IPS-20b (cell line): ENCODE results near the gene BHLHA15.

Experiments
- H3K27ac ChIP-seq: one replicate; pipeline ENCODE4 v1.5.1; 2013; ENCODE audit warnings: low read length
- H3K27me3 ChIP-seq: 2 replicates; pipeline ENCODE4 v1.6.1; 2013; ENCODE audit warnings: mild to moderate bottlenecking, low read length, inconsistent platforms; ENCODE audit not compliant: insufficient read depth
- H3K36me3 ChIP-seq: 2 replicates; pipeline ENCODE4 v1.6.1; 2013; ENCODE audit warnings: low read depth, mild to moderate bottlenecking, inconsistent platforms, low read length, moderate library complexity; ENCODE audit not compliant: insufficient read depth
- H3K4me1 ChIP-seq: 2 replicates; pipeline ENCODE4 v1.6.1; 2013; ENCODE audit warnings: mild to moderate bottlenecking, control low read depth, inconsistent platforms, low read length, moderate library complexity; ENCODE audit not compliant: insufficient read depth
- H3K4me3 ChIP-seq: 2 replicates; pipeline ENCODE4 v1.5.1; 2013; ENCODE audit warnings: mild to moderate bottlenecking, low read length, inconsistent platforms
- H3K9ac ChIP-seq: 2 replicates; pipeline ENCODE4 v1.6.1; 2013; ENCODE audit warnings: low read depth, mild to moderate bottlenecking, inconsistent platforms, low read length, moderate library complexity
- H3K9me3 ChIP-seq: 2 replicates; pipeline ENCODE4 v1.6.1; 2013; ENCODE audit warnings: mild to moderate bottlenecking, low read depth, low read length, inconsistent platforms; ENCODE audit not compliant: insufficient read depth

The BHLHA15 gene

DNA sequence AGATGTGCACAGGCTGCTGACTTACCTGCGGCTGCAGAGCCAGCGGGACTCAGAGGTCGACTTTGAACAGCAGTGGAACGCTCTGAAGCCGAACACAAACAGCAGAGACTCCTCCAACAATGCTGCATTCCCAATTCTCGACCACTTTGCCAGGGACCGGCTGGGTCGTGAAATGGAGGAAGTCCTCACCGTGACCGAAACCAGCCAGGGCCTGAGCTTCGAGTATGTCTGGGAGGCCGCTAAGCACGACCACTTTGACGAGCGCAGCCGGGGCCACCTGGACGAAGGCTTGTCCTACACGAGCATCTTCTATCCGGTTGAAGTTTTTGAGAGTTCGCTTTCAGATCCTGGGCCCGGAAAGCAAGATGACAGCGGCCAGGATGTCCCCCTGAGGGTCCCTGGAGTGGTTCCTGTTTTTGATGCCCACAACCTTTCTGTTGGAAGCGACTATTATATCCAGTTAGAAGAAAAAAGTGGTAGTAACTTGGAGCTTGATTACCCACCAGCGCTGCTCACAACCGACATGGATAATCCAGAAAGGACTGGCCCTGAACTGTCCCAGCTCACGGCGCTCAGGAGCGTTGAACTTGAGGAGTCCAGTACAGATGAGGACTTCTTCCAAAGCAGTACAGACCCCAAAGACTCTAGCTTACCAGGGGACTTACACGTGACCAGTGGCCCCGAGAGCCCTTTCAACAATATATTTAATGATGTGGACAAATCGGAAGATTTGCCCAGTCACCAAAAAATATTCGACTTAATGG lies 19.4 kb upstream of the BHLHA15 start:
- Histone ChIP-seq H3K36me3 (peaks cover 65% of the 10 kb centered on the region), H3K9me3 (no peaks in the 10 kb centered on the region), H3K4me1 (no peaks in the 10 kb centered on the region), H3K27me3 (no peaks in the 10 kb centered on the region), H3K9ac (no peak overlapping the region), H3K27ac (no peak overlapping the region), H3K4me3 (no peak overlapping the region)

DNA sequence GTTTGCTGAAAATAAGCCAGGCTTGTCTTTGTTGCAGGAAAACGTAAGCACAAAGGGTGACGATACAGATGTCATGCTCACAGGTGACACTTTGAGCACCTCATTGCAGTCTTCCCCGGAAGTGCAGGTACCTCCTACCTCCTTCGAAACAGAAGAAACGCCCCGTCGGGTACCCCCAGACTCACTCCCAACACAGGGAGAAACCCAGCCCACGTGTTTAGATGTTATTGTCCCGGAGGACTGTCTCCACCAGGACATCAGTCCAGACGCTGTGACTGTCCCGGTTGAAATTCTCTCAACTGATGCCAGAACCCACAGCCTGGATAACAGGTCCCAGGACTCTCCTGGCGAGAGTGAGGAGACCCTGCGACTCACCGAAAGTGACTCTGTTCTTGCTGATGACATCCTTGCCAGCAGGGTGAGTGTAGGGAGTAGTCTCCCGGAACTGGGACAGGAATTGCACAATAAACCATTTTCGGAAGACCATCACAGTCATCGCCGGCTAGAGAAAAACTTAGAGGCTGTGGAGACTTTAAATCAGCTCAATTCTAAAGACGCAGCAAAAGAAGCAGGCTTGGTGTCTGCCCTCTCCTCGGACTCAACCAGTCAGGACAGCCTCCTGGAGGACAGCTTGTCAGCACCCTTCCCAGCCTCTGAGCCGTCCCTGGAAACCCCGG lies 18.3 kb upstream of the BHLHA15 start:
- H3K4me1 ChIP-seq, result no peaks in the 10 kb centered on the region
- no peaks in the 10 kb centered on the region for H3K27me3 ChIP-seq
- H3K4me3 ChIP-seq, result no peak overlapping the region
- no peaks in the 10 kb centered on the region for H3K9me3 ChIP-seq
- no peak overlapping the region for H3K9ac ChIP-seq
- no peak overlapping the region for H3K27ac ChIP-seq
- peaks cover 62% of the 10 kb centered on the region for H3K36me3 ChIP-seq

DNA sequence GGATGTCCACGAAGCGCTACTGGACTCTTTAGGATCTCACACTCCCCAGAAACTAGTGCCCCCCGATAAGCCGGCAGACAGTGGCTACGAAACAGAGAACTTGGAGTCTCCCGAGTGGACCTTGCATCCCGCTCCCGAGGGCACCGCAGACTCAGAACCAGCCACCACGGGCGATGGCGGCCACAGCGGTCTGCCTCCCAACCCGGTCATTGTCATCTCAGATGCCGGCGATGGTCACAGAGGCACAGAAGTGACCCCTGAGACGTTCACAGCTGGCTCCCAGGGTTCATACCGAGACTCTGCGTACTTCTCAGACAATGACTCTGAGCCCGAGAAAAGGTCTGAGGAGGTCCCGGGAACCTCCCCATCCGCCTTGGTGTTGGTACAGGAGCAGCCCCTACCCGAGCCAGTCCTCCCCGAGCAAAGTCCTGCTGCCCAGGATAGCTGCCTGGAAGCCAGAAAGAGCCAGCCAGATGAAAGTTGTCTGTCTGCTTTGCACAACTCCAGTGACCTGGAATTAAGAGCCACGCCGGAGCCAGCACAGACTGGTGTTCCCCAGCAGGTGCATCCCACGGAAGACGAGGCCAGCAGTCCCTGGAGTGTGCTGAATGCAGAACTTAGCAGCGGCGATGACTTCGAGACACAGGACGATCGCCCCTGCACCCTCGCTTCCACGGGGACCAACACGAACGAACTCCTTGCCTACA lies 17.6 kb upstream of the BHLHA15 start:
- H3K4me1 ChIP-seq, result no peaks in the 10 kb centered on the region
- H3K27me3 ChIP-seq, result no peaks in the 10 kb centered on the region
- no peak overlapping the region for H3K27ac ChIP-seq
- no peaks in the 10 kb centered on the region for H3K9me3 ChIP-seq
- H3K36me3 ChIP-seq, result peaks cover 61% of the 10 kb centered on the region
- no peak overlapping the region for H3K4me3 ChIP-seq
- H3K9ac ChIP-seq, result no peak overlapping the region

DNA sequence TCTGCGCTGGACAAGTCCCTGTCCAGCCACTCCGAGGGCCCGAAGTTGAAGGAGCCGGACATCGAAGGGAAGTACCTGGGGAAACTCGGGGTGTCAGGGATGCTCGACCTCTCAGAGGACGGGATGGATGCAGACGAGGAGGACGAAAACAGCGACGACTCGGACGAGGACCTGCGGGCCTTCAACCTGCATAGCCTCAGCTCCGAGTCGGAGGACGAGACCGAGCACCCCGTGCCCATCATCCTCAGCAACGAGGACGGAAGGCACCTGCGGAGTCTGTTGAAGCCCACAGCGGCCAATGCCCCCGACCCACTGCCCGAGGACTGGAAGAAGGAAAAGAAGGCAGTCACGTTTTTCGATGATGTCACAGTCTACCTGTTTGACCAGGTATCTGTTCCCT lies 17.1 kb upstream of the BHLHA15 start:
- no peaks in the 10 kb centered on the region for H3K4me1 ChIP-seq
- no peaks in the 10 kb centered on the region for H3K9me3 ChIP-seq
- H3K27ac ChIP-seq, result no peak overlapping the region
- no peak overlapping the region for H3K9ac ChIP-seq
- no peak overlapping the region for H3K4me3 ChIP-seq
- H3K27me3 ChIP-seq, result no peaks in the 10 kb centered on the region
- peaks cover 59% of the 10 kb centered on the region for H3K36me3 ChIP-seq

DNA sequence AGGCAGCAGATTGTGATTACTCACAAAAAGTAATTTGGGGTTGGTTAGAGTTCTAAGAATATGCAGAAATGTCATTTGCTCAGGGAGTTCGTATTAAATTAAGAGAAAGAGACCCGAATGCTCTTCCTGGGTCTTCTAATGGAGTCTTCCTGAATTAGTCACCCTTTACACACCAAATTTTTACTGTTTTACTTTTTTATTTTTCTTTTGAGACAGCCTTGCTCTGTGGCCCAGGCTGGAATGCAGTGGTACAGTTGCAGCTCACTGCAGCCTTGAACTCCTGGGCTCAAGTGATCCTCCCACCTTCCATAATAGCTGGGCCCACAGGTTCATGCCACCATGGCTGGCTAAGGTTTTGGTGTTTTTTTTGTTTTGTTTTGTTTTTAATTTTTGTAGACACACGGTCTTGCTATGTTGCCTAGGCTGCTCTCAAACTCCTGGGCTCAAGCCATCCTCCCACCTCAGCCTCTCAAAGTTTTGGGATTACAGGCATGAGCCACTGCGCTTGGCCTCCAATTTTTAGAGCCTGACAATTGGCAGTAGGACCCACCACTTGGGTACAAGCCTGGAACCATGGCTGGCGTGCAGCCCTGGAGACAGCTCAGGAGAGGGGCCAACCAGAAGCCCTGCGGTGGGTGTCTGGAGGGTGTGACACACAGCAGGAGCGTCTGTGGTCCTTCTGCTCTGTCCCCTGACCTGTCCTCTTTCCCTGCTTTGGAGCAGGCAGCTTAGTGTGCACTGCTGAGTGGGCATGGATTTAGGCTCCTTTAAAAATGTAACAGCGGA lies 16.4 kb upstream of the BHLHA15 start:
- H3K27me3 ChIP-seq, result no peaks in the 10 kb centered on the region
- H3K4me1 ChIP-seq, result no peaks in the 10 kb centered on the region
- no peak overlapping the region for H3K4me3 ChIP-seq
- H3K9ac ChIP-seq, result no peak overlapping the region
- H3K27ac ChIP-seq, result no peak overlapping the region
- H3K36me3 ChIP-seq, result peaks cover 58% of the 10 kb centered on the region
- H3K9me3 ChIP-seq, result no peaks in the 10 kb centered on the region

DNA sequence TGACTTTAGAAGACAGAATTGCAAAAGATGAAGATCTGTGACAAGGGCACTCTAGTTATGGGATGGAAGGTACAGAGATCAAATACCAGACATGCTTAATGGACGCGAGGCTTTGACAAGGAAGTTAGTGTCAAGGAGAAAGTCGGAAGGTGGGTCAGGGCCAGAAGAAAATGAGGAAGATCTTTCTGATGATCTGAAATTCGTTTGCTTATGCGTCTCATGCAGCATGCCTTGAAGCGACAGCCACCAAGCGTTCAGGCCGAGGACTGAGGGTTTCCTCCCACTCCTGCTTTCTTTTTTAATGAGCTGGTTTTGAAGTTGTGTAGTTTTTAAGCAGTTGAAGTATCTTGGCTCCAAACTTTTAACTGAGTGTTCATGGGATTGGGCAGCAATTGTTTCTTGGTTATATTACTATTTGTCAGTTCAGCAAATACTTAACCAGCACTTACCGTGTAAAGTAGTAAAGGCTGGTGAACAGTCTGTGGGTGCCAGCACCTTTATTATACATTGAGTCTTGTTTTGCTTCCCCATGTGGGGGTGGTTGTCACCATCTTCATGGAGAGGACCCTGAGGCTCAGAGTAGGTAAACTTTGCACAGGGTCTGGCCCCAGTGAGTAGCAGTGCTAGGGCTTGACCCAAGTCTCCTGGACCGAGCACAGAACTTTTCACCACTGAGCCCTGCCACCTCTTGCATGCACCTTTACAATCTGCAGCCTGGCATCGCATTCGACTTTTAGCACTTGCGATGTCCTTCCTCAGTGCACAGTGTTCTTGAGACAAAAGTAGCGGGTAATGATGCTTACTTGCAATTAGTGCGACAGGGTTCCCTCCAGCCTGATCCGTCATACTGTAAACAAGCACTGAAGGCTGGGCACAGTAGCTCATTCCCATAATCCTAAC lies 14.3 kb upstream of the BHLHA15 start:
- no peaks in the 10 kb centered on the region for H3K4me1 ChIP-seq
- H3K36me3 ChIP-seq, result peaks cover 42% of the 10 kb centered on the region
- no peak overlapping the region for H3K4me3 ChIP-seq
- no peaks in the 10 kb centered on the region for H3K9me3 ChIP-seq
- H3K27me3 ChIP-seq, result no peaks in the 10 kb centered on the region
- no peak overlapping the region for H3K27ac ChIP-seq
- H3K9ac ChIP-seq, result no peak overlapping the region

DNA sequence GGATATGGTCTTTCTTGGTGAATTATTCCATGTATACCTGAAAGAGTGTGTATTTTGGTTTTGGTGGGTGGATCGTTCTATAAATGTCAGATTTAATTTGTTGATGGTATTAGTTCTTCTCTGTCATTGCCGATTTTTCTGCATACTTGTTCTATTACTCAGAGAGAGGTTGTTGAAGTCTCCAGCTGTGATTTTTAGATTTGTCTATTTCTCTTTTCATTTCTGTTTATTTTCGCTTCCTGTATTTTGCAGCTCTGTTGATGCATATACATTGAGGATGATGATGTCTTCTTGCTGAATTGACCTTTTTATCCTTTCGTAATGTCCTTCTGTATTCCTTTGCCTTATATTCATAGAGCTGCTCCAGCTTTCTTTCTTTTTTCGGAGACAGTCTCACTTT lies 12.1 kb upstream of the BHLHA15 start:
- peaks cover 20% of the 10 kb centered on the region for H3K36me3 ChIP-seq
- H3K9me3 ChIP-seq, result no peaks in the 10 kb centered on the region
- H3K4me1 ChIP-seq, result no peaks in the 10 kb centered on the region
- no peak overlapping the region for H3K4me3 ChIP-seq
- H3K9ac ChIP-seq, result no peak overlapping the region
- no peaks in the 10 kb centered on the region for H3K27me3 ChIP-seq
- no peak overlapping the region for H3K27ac ChIP-seq

DNA sequence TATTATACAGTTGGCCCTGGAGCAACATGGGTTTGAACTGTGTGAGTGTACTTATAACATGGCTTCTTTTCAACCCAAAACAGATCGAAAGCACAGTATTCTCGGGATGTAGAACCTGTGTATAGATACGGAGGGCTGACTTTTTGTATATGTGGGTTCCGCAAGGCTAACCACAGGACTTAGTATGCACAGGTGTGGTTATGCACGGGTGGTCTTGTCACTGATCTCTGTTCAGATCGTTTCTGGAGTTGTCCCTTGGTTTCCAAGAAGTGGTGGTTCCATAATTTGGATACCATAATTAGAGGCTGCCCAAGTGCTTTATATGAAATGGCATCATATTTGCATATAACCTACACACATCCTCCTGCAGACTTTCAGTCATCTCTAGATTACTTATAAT lies 10.9 kb upstream of the BHLHA15 start:
- Histone ChIP-seq H3K27me3 (no peaks in the 10 kb centered on the region), H3K4me1 (no peaks in the 10 kb centered on the region), H3K4me3 (no peak overlapping the region), H3K9me3 (no peaks in the 10 kb centered on the region), H3K9ac (no peak overlapping the region), H3K27ac (no peak overlapping the region), H3K36me3 (peaks cover 8% of the 10 kb centered on the region)

DNA sequence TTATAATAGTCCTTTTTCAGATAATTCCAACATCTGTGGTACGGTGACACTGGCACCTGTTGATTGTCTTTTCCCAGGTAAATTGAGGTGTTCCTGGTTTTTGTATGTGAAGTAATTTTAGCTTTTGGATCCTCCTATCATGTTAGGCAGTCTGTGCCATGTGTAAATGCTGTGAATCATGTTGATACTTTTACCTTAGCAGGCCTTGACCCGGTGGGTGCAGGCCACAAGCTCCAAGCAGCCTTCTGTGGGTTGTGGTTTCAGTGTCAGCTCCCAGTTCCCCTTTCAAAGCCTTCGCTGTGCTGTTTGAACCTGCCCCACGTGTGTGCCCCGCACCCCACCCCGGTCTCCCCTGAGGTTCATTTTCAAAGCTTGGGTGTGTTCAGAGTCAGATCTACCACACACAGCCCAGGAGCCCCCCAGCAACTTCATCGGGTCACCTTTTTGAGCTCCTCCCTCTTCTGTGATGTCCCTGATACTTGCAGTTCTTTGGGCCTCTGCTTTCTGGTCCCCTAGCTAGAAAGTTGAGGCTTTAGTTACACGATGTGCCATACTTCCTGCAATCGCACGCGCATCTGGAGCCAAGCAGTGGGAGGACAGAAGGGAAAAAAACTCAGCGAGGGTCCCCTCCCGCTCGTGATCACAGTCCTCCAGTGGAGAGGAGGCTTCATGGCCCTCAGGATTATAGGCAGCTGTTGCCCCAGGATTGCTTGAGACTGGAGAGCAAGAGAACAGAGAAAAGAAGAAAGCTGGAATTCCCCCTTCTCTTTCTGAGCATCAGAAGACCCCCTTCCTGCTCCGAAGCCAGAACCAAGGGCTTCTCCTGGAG lies 8.7 kb upstream of the BHLHA15 start:
- H3K27ac ChIP-seq, result no peak overlapping the region
- no peak overlapping the region for H3K4me3 ChIP-seq
- H3K9me3 ChIP-seq, result no peaks in the 10 kb centered on the region
- H3K27me3 ChIP-seq, result no peaks in the 10 kb centered on the region
- H3K36me3 ChIP-seq, result peaks cover 17% of the 10 kb centered on the region
- H3K4me1 ChIP-seq, result no peaks in the 10 kb centered on the region
- no peak overlapping the region for H3K9ac ChIP-seq

DNA sequence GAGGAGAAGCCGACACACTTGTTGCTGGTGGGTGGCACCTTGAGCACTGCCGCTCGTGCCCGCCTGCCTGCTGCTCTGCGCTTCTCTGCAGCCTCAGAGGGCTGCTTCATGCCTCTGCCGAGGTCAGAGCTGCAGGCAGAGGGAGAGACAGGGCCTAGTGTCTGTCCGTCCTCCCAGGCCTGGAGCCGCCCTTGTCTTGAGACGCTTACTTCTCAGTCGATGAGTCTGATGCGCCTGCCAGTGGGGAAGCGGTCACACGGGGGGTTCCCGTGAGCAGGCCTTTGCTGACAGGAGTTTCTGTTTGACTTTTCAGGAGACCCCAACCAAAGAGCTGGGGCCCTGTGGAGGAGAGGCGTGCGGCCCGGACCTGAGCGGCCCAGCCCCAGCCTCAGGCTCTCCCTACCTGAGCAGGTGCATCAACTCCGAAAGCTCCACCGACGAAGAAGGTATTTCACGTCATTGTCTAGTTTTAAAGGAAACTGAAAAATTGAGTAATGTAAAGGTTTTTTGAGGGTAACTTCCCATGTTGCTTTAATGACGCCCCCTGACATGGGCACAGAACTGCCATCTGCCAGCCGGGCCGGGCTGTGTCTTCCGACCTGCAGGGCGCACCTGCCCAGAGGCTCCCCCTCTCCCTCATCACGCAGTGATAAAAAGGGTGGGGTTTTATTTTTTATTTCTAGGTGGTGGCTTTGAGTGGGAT lies 7.8 kb upstream of the BHLHA15 start:
- Histone ChIP-seq H3K4me1 (no peaks in the 10 kb centered on the region), H3K9me3 (no peaks in the 10 kb centered on the region), H3K4me3 (no peak overlapping the region), H3K27me3 (no peaks in the 10 kb centered on the region), H3K9ac (no peak overlapping the region), H3K27ac (no peak overlapping the region), H3K36me3 (peaks cover 17% of the 10 kb centered on the region)
